HG02759 (cell line): ENCODE data around the gene CXCL16.
"Not testable (repeated sequence)": the region's sequence is repeated elsewhere in the genome, so short reads cannot be mapped to it uniquely, and the experiment has no call there.

Experiments used
- ATAC-seq: cut with Tn5 transposase; IDR thresholded peaks from one replicate; pipeline ENCODE4 v1.9.1; 2021; ENCODE audit warnings: mild to moderate bottlenecking, moderate library complexity; ENCODE audit not compliant: unreplicated experiment

CXCL16 gene

DNA sequence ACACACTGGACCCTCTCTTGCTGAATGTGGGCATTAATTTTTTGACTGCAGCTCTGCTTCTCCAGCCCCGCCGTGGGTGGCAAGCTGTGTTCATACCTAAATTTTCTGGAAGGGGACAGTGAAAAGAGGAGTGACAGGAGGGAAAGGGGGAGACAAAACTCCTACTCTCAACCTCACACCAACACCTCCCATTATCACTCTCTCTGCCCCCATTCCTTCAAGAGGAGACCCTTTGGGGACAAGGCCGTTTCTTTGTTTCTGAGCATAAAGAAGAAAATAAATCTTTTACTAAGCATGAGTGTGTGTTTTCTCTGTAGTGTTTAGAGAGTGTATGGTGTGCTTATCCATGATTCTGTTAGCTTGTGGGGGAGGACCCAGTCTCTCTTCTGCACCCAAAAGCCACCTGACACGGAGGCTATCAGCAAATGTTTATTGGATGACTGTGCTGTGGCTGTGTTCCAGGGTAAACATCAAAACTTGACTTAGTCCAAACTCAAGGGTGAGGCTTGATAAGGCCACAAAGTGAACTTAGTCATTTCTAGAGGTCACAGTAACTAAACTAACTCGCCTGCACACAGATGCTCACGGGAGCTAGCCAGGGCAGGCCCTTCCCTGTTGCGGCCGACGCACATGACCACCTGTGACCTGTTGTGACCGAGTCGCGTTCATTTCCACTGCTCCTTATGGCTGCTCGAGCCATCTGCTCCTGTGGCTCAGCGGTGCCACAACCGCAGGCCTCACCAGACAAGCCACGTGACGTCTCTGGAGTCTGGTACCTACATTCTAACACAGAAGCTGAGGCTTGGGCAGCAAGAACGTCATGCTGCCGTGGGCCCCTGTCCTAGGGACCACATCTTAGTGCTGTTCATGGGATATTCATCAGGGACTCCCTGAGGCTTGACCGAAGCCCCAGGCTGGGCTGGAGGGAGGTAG lies 18.3 kb downstream of the CXCL16 start:
- ATAC-seq: no peak

GRCh38 chr17:4720787-4721186 lies 18.9 kb downstream of the CXCL16 start:
- no peak for ATAC-seq

GRCh38 chr17:4719684-4720221 lies 20.0 kb downstream of the CXCL16 start:
- no peak for ATAC-seq

DNA sequence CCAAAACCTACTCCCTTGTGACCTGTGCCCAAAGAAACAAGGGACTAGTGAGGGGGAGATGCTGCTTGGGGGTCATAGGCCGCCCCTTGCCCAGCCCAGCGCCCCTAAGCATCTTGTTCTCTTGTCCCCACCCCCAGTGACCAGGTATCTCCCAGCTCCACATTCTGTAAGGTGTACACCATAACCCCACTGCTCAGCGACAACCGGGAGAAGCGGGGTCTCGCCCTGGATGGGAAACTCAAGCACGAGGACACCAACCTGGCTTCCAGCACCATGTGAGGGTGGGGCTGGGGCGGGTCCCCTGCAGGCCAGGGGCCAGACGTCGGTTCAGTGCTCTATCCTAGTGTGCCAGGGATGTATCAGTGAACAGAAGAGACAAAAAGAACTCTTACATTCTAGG lies 20.6 kb downstream of the CXCL16 start:
- no peak for ATAC-seq

DNA sequence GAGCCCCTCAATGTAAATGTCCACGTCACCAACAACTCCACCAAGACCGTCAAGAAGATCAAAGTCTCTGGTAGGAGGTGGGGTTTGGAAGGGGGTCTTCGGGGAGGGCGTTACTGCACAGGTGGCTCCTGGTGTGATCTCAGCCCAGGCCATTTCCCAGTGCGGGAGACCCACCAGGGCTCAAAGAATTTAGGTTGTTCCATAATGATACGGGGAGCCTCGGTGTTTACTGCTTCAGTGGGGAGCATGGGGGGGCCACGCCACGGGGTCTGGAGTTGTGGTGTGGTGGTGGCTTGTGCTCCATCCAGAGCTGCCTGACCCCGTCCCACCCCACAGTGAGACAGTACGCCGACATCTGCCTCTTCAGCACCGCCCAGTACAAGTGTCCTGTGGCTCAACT lies 21.5 kb downstream of the CXCL16 start:
- no peak for ATAC-seq

DNA sequence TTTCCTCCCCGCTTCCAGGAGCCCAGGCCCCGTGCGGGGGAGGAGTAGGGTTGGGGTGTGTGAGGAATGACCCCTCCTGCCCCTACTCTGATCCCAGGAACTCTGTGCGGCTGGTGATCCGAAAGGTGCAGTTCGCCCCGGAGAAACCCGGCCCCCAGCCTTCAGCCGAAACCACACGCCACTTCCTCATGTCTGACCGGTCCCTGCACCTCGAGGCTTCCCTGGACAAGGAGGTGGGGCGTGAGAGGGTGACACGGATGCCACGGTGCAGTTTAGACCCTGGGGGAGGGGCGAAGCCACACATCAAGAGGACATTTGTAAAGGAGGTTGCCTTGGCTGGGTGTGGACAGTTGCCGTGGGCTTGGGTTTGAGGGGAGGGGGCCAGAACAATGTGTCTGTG lies 21.9 kb downstream of the CXCL16 start:
- no peak for ATAC-seq

DNA sequence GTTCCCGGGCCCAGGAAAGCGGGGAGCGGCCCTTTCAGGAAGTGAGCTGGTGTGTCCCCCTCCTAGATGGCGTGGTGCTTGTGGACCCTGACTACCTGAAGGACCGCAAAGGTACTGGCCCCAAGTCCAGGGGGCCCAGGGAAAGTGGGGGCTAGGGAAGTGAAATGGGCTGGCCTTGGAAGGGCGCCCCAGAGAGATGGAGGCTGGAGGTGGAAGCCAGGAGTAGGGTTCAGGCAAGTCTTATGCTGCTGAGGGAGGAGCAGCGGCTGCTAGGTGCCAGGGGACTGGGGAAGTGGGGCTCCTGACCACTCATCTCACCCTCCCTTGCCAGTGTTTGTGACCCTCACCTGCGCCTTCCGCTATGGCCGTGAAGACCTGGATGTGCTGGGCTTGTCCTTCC lies 23.6 kb downstream of the CXCL16 start:
- ATAC-seq: no peak

DNA sequence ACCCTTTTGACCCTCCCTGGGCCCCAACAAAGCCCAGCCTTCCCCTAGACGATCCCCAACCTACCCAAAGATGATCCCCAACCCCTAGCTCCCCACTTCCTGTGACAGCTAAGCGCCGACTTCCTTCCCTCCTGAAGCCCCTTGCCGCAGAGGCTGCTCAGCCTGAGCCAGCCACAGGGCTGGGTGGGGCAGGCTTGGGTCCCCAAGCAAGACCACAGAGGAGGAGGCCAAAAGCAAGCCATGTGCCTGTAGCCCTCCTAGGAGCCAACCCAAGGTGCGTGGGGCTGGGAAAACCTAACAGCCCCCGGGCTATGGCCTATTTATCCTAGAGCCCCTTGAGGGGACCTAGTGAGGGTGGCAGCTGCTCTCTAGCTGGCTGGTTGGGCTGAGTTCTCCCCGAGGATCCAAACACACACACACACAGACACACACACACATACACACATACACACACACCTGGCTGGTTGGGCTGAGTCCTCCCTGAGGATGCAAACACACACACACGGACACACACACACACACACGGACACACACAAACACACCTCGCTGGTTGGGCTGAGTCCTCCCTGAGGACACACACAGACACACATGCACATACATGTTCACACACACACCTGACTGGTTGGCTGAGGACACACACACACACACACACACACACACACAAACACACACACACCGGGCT lies 24.5 kb downstream of the CXCL16 start:
- no peak for ATAC-seq

DNA sequence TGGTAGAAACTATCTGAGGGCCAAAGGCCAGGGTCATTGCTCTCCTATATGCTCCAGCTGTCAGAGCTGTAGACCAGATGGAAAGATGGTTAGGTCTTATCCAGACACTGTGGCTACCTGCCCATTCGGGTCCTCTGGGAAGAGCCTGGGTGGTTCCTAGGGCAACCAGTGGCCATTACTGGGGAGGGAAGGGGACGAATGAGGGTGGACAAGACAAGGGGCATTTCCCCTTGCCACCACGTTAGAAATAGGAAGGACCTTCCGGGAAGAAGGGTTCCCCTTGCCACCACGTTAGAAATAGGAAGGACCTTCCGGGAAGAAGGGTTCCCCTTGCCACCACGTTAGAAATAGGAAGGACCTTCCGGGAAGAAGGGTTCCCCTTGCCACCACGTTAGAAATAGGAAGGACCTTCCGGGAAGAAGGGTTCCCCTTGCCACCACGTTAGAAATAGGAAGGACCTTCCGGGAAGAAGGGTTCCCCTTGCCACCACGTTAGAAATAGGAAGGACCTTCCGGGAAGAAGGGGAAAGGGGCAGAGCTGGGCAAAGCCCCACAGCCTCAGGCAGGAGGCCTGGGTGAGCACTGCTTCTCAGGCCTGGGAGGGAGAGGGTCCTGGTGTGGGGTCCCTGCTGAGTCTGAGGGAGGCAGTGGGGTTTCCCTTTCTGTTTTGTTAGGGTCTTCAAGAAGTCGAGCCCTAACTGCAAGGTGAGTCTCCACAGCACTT lies 25.2 kb downstream of the CXCL16 start:
- not testable (repeated sequence) for ATAC-seq

DNA sequence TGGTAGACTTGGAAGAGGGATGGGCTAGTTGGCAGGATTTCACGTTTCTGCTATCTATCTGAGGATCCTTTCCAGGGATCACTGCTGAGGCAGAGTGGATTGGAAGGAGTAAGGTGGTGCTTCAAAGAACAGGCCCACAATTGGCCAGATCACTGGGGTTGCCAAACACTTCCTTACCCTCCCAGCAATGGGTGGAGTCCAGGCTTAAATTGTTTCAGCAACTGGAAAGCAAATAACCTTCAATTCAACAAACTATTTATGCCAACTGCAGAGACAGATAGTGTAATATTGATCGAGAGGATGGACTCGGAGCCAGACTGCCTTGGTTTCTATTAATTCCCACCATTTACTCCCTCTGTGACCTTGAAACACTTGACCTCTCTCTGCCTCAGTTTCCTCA lies 27.2 kb downstream of the CXCL16 start:
- no peak for ATAC-seq

- ATAC-seq: no peak
Measured at GRCh38 chr17:4711661-4712181, 28.0 kb downstream of the CXCL16 start.

- ATAC-seq: no peak
Measured at GRCh38 chr17:4710693-4711634, 28.8 kb downstream of the CXCL16 start.

DNA sequence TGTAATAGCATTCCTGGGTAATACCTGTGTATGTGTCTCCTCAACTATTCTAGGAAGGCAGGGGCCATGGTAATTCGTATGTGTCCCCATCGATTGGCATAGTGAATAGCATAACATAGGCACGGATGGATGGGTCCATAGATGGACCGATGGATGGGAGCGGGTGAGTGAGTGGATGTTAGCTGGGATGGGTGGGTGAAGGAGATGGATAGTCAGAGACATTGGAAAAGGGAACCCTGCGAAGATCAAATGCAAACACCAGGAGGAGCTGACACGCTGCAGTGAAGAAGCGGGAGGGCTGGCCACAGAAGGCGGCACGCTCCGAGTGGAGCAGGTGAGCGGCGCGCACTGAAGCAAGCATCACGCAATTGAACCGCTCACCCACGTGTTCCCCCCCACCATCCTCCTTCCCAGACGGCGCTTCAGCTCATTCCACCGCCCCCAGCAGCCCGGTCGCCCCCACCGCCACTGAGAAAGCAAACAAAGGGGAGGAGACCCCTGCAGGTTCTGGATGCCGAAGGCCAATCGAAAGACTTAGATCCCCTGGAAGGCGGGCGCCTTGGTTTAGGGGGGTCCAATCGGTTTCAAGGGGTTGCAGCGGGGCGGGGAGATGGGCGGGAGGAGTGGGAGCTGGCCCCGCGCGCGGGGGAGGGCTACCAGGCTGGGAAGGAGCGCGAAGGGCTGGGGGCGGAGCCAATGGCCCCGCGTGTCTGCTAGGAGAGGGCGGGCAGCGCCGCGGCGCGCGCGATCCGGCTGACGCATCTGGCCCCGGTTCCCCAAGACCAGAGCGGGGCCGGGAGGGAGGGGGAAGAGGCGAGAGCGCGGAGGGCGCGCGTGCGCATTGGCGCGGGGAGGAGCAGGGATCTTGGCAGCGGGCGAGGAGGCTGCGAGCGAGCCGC lies 29.7 kb downstream of the CXCL16 start, which contains the start of gene ARRB2:
Gene ARRB2 (plus strand): TSS at position 839 of the 899 bp plus-strand sequence. CDS start 90 bp downstream, outside the sequence.
- peak; percentile 87 for ATAC-seq

- no peak for ATAC-seq
Measured at GRCh38 chr17:4708436-4708835, 31.3 kb downstream of the CXCL16 start.

DNA sequence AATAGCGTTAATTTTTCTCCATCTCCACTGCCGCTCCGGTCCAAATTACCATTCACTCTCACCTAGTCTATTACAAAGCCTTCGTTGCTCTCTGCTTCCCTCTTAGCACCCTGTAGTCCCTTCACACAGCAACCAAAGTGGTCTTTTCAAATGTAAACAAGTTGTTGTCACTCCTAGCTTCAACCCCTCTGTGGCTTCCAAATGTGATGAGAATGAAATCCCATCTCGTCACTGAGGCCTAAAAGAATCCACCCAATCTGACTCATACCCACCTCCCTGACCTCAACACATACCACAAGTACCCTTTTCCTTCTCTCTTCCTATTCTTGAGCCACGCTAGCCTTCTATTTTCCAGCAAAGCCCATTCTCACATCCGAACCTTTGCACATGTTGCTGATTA lies 33.6 kb downstream of the CXCL16 start:
- ATAC-seq: no peak

- no peak for ATAC-seq
Measured at GRCh38 chr17:4704991-4705390, 34.7 kb downstream of the CXCL16 start.

DNA sequence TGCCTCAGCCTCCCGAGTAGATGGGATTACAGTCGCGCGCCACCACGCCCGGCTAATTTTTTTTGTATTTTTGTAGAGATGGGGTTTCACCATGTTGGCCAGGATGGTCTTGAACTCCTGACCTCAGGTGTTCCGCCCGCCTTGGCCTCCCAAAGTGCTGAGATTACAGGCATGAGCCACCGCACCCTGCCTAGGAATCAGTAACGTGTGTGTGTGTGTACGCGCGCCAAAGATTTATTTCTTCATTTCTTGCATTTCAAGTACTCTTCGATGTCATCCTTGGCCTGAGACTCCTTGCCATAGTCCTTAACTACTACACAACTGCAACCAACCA lies 35.2 kb downstream of the CXCL16 start:
- ATAC-seq: not testable (repeated sequence)

GRCh38 chr17:4703330-4703691 lies 36.4 kb downstream of the CXCL16 start:
- ATAC-seq: no peak

- no peak for ATAC-seq
Measured at GRCh38 chr17:4701116-4701515, 38.6 kb downstream of the CXCL16 start.
